Astrocyte (in vitro differentiated cells and primary cell): ENCODE measurements around the gene EML6.

Source experiments
- CTCF ChIP-seq: IDR thresholded peaks from 2 replicates; pipeline ENCODE4 v1.5.1; 2011; ENCODE audit warnings: low read depth, mild to moderate bottlenecking, inconsistent platforms, low read length, moderate library complexity; ENCODE audit not compliant: insufficient read depth
- EZH2 ChIP-seq: IDR thresholded peaks from 2 replicates; pipeline ENCODE4 v1.6.1; 2012; ENCODE audit warnings: mild to moderate bottlenecking, low read length, inconsistent platforms; ENCODE audit not compliant: insufficient read depth

GRCh38 chr2:54767921-54768320 lies 44.5 kb downstream of the EML6 start:
- TF ChIP-seq CTCF (no peak), EZH2 (no peak)
